Measurements from ENCODE around the gene CCNJL. TPM values are rescaled to one million over a fixed set of nuclear protein-coding genes. Genes with fewer than 3 reads are reported as not detected.
A peak's percentile ranks its signal among the peaks of the same experiment; 100 is the strongest.
"Not testable (repeated sequence)": the region's sequence is repeated elsewhere in the genome, so short reads cannot be mapped to it uniquely, and the experiment has no call there.

CCNJL gene
- total RNA-seq, 2 donors from 2014 or later: 0.26 to 0.66 TPM

DNA sequence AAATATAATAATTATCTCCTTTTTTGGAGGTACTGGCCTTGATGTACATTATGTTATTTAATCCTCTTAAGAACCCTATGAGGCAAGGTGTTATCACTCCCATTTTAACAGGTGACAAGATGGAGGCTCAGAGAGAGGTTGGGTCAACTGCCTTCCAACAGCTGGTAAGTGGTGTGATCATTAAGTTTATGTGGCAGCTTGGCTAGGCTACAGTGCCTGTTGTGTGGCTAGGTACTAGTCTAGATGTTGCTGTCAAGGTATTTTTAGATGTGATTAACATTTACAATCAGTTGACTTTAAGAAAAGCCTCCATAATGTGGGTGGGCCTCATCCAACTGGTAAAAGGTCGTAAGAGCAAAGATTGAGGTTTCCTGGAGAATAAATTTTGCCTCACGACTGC lies 61.5 kb downstream of the CCNJL start:
- no peak for ATAC-seq

DNA sequence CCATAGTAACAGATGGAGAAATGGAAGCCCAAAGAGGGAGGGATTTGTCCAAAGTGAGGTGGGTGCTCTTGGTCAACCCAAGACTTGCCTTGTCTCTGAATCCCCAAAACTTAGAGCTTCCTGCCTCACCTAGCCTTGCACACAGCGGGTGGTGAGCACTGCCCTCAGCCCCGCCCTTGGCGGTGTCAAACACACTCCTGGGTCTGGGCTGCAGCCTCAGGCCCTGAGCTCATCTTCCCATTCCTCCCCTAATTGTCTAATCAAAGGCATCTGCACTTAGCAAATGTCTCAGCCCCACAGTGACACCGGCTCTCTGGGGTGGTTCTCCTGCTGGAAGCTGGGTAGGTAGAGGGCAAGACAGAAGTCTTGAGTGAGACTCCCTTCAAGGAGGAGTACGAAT lies 62.1 kb downstream of the CCNJL start:
- H3K9me3 ChIP-seq: no peaks in the 10 kb centered on the region
- TF ChIP-seq POLR2A (IDR thresholded peaks at IDR 0.05): no peak
- TF ChIP-seq, protein P1, sequence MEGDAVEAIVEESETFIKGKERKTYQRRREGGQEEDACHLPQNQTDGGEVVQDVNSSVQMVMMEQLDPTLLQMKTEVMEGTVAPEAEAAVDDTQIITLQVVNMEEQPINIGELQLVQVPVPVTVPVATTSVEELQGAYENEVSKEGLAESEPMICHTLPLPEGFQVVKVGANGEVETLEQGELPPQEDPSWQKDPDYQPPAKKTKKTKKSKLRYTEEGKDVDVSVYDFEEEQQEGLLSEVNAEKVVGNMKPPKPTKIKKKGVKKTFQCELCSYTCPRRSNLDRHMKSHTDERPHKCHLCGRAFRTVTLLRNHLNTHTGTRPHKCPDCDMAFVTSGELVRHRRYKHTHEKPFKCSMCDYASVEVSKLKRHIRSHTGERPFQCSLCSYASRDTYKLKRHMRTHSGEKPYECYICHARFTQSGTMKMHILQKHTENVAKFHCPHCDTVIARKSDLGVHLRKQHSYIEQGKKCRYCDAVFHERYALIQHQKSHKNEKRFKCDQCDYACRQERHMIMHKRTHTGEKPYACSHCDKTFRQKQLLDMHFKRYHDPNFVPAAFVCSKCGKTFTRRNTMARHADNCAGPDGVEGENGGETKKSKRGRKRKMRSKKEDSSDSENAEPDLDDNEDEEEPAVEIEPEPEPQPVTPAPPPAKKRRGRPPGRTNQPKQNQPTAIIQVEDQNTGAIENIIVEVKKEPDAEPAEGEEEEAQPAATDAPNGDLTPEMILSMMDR (IDR thresholded peaks at IDR 0.05): no peak
- DNase-seq (no peak), ATAC-seq (no peak)
- H3K36me3 ChIP-seq (replicated peaks in 1 of 2; ENCODE audit: insufficient read depth in 1 of 2, low read depth in 2 of 2): no peaks in the 10 kb centered on the region
- no peaks in the 10 kb centered on the region for H3K27me3 ChIP-seq
- H3K4me3 ChIP-seq: no peak overlapping the region
- intact Hi-C loops (cut with DNase I): no loop called here
- WGBS, 2 donors: 85 to 91% methylated on average over 5 of the region's 5 CpGs
- H3K27ac ChIP-seq: no peak overlapping the region
- H3K4me1 ChIP-seq: no peaks in the 10 kb centered on the region

More for the DNA sequence above, 61.5 kb downstream of the CCNJL start:
- 74 to 83% methylated on average over 2 of the region's 2 CpGs for WGBS, 2 donors
- Histone ChIP-seq H3K36me3 (replicated peaks in 1 of 2; ENCODE audit: insufficient read depth in 1 of 2, low read depth in 2 of 2) (no peaks in the 10 kb centered on the region), H3K4me1 (no peaks in the 10 kb centered on the region), H3K27ac (no peak overlapping the region), H3K27me3 (no peaks in the 10 kb centered on the region), H3K9me3 (no peaks in the 10 kb centered on the region), H3K4me3 (no peak overlapping the region)
- intact Hi-C loops (cut with DNase I): no loop called here
- TF ChIP-seq, protein P1 (IDR thresholded peaks at IDR 0.05): no peak
- no peak for TF ChIP-seq POLR2A (IDR thresholded peaks at IDR 0.05)
- DNase-seq: no peak

DNA sequence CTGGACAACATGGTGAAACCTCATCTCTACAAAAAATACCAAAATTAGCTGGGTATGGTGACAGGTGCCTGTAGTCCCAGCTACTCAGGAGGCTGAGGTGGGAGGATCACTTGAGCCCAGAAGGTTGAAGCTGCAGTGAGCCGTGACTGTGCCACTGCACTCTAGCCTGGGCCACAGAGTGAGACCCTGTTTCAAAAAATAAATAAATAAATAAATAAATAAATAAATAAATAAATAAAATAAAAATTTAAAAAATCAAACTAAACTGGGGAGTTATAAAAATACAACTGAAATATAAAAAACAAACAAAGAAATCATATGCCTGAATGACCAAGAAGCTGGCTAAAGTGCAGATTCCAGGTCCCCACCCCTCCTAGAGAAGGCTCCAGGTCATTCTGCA lies 62.8 kb downstream of the CCNJL start:
- WGBS, 2 donors: 100% methylated on average over 1 of the region's 1 CpG
- ATAC-seq; intact Hi-C loops (cut with DNase I): not testable (repeated sequence)

DNA sequence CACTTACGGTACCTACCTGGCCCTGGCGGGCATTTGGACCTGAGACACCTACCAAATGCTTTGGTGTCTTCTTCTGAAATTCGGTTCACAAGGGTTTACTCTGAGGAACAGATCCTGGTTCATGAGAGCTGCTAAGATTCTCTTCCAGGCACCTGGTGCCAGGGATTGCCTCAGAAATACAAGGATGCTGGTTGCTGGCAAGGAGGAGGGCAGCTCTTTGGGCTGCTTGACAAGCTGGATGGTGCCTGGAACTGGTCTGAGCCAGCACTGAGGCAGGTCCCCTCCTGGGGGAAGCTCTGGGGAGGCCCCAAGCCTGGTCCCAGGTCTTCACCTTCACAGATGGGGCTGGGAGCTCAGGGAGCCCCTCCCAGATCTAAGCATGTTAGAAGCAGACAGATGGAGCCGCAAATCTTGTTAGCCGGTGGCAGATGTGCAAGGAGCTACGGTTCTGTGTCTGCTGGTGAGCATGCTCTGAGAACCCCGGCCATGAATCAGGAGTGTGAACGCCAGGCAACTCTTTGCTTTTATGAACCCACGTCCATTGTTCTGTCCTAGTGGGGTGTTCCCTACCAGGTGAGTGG lies 66.8 kb downstream of the CCNJL start:
- H3K36me3 ChIP-seq (replicated peaks in 1 of 2; ENCODE audit: insufficient read depth in 1 of 2, low read depth in 2 of 2): no peaks in the 10 kb centered on the region
- no peaks in the 10 kb centered on the region for H3K27me3 ChIP-seq
- 73 to 75% methylated on average over 7 to 9 of the region's 9 CpGs for WGBS, 2 donors
- H3K4me3 ChIP-seq: no peak overlapping the region
- ATAC-seq (no peak), DNase-seq (no peak)
- H3K27ac ChIP-seq: no peak overlapping the region
- H3K4me1 ChIP-seq: peaks cover 4% of the 10 kb centered on the region
- no peaks in the 10 kb centered on the region for H3K9me3 ChIP-seq
- no peak for TF ChIP-seq POLR2A (IDR thresholded peaks at IDR 0.05)
- intact Hi-C loops (cut with DNase I): no loop called here

More for the DNA sequence above, 62.8 kb downstream of the CCNJL start:
- H3K4me1 ChIP-seq; H3K27me3 ChIP-seq; H3K36me3 ChIP-seq (replicated peaks in 1 of 2; ENCODE audit: insufficient read depth in 1 of 2, low read depth in 2 of 2); DNase-seq; H3K9me3 ChIP-seq; H3K4me3 ChIP-seq; H3K27ac ChIP-seq: not testable (repeated sequence)

DNA sequence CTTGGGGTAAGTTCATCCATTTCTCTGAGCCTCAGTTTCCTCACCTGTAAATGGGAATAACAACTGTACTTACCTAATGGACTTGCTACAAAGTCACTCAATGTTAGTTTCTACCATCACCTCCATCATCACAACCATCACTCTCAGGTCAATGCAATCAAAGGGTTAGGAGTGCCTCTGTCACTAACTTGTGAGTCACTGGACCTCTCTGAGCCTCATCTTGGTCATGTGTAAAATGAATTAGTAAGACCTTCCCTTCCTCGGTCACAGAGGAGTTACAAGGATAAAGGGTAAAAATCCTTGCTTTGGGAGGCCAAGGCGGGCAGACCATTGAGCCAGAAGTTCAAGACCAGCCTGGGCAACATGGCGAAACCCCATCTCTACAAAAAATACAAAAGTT lies 70.2 kb downstream of the CCNJL start:
- ATAC-seq: no peak
- Histone ChIP-seq H3K9me3 (no peaks in the 10 kb centered on the region), H3K4me1 (peaks cover 4% of the 10 kb centered on the region), H3K27me3 (no peaks in the 10 kb centered on the region), H3K36me3 (replicated peaks in 1 of 2; ENCODE audit: insufficient read depth in 1 of 2, low read depth in 2 of 2) (no peaks in the 10 kb centered on the region), H3K27ac (no peak overlapping the region), H3K4me3 (no peak overlapping the region)
- no peak for DNase-seq
- 74 to 83% methylated on average over 3 of the region's 3 CpGs for WGBS, 2 donors
- intact Hi-C loops (cut with DNase I): no loop called here
- TF ChIP-seq POLR2A (IDR thresholded peaks at IDR 0.05): no peak
- TF ChIP-seq, protein P1 (IDR thresholded peaks at IDR 0.05): no peak

DNA sequence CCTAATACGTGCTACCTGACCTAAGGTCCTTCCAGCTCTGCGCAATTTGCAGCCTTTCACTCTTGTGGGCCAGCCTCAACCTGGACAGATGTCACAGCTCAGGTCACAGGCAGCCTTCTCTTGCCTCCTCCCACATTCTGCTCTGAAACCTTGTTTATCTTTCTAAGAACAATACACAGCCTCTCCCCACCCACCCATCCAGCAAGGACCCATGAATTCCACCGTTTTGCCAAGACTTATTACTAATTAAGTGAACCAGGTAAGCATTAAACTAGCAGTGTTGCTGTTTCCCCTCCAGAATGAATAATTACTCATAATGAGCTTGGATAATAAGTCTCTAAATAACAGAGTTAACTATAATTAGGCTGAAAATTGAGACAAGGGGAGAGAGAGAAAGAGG lies 72.0 kb downstream of the CCNJL start:
- DNase-seq (peak in 2 of 4 donors; percentile 7 to 9), ATAC-seq (peak; percentile 63)
- H3K27ac ChIP-seq: peak overlapping the region in 1 of 4 donors; percentile 18
- intact Hi-C loops (cut with DNase I): no loop called here
- WGBS, 2 donors: 8 to 14% methylated on average over 3 of the region's 3 CpGs
- no peaks in the 10 kb centered on the region for H3K27me3 ChIP-seq
- H3K9me3 ChIP-seq: no peaks in the 10 kb centered on the region
- no peak for TF ChIP-seq POLR2A (IDR thresholded peaks at IDR 0.05)
- TF ChIP-seq, protein P1 (IDR thresholded peaks at IDR 0.05): no peak
- no peak overlapping the region for H3K4me3 ChIP-seq
- peaks cover 4% of the 10 kb centered on the region for H3K4me1 ChIP-seq
- no peaks in the 10 kb centered on the region for H3K36me3 ChIP-seq (replicated peaks in 1 of 2; ENCODE audit: insufficient read depth in 1 of 2, low read depth in 2 of 2)

Measured in body of pancreas (tissue), 4 donors.